ENCODE data around the gene CPTP.
A peak's percentile ranks its signal among the peaks of the same experiment; 100 is the strongest.

GRCh38 chr1:1324524-1325287 is at the start of gene CPTP, which contains the start of gene INTS11:
- no peak for TF ChIP-seq EZH2 (IDR thresholded peaks at IDR 0.05; ENCODE audit: borderline replicate concordance, insufficient read depth, low read length, poor library complexity, severe bottlenecking)
- no peak for TF ChIP-seq EP300 (conservative IDR thresholded peaks at IDR 0.05; ENCODE audit: poor library complexity, severe bottlenecking)
- peak; percentile 16 for TF ChIP-seq RAD21 (conservative IDR thresholded peaks at IDR 0.05)
- peak; percentile 80 for TF ChIP-seq MXI1 (conservative IDR thresholded peaks at IDR 0.05; ENCODE audit: poor library complexity, severe bottlenecking)
- TF ChIP-seq, protein P1, sequence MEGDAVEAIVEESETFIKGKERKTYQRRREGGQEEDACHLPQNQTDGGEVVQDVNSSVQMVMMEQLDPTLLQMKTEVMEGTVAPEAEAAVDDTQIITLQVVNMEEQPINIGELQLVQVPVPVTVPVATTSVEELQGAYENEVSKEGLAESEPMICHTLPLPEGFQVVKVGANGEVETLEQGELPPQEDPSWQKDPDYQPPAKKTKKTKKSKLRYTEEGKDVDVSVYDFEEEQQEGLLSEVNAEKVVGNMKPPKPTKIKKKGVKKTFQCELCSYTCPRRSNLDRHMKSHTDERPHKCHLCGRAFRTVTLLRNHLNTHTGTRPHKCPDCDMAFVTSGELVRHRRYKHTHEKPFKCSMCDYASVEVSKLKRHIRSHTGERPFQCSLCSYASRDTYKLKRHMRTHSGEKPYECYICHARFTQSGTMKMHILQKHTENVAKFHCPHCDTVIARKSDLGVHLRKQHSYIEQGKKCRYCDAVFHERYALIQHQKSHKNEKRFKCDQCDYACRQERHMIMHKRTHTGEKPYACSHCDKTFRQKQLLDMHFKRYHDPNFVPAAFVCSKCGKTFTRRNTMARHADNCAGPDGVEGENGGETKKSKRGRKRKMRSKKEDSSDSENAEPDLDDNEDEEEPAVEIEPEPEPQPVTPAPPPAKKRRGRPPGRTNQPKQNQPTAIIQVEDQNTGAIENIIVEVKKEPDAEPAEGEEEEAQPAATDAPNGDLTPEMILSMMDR (IDR thresholded peaks at IDR 0.05; ENCODE audit: poor library complexity, severe bottlenecking) = no peak

All from neural cell (in vitro differentiated cells).